Panc1 (cell line): ENCODE results near the gene DLGAP3. TPM values are rescaled to one million over a fixed set of nuclear protein-coding genes. Genes with fewer than 3 reads are reported as not detected.

Experiments
- ATAC-seq: fragments of 200-7000 bp; cut with Tn5 transposase; 2 replicates; pipeline ENCODE4 v1.9.1; 2020; ENCODE audit warnings: mild to moderate bottlenecking, moderate library complexity
- BruUV-seq: library from RNA; stranded (reverse); fragments of 400-500 nt; replicated peaks from 2 replicates; lab custom pipeline; 2021; lab: Mats Ljungman, UMichigan
- CTCF ChIA-PET: fragments of 300-600 bp; sonication (Branson Sonifier 250); formaldehyde crosslinking; loops from one replicate; lab custom pipeline; 2022; ENCODE audit warnings: antibody characterized with exemption; lab: Charles Lee
- POLR2A ChIA-PET: fragments of 300-600 bp; sonication (Branson Sonifier 250); formaldehyde crosslinking; loops from one replicate; lab custom pipeline; 2022; ENCODE audit warnings: antibody characterized with exemption; lab: Charles Lee
- DNase-seq: peaks from one replicate; pipeline ENCODE4 v3.0.0-alpha.2; 2010; ENCODE audit warnings: low read depth, low spot score
- H3K27ac ChIP-seq: 2 replicates; pipeline ENCODE4 v1.5.1; 2011; ENCODE audit warnings: mild to moderate bottlenecking, low read length, inconsistent platforms
- H3K27me3 ChIP-seq: fragments of 200-500 bp; sonication (Bioruptor generic); 2 replicates; pipeline ENCODE4 v1.6.0; 2014; ENCODE audit warnings: low read length, inconsistent platforms; ENCODE audit not compliant: control insufficient read depth, insufficient read depth
- H3K36me3 ChIP-seq: fragments of 200-500 bp; sonication (Bioruptor generic); 2 replicates; pipeline ENCODE4 v1.5.1; 2014; ENCODE audit warnings: inconsistent platforms, mild to moderate bottlenecking, low read length, moderate library complexity; ENCODE audit not compliant: control insufficient read depth, insufficient read depth
- H3K4me1 ChIP-seq: 2 replicates; pipeline ENCODE4 v1.5.1; 2011; ENCODE audit warnings: inconsistent platforms, mild to moderate bottlenecking, low read length, moderate library complexity; ENCODE audit not compliant: control insufficient read depth, insufficient read depth
- H3K4me3 ChIP-seq, 2 experiments: 2 replicates each; pipeline ENCODE4 v1.5.1; 2011 to 2012; ENCODE audit warnings: low read depth in 2 of 2, low read length in 2 of 2, mild to moderate bottlenecking in 2 of 2, inconsistent platforms in 1 of 2, moderate library complexity in 1 of 2
- H3K9me3 ChIP-seq: fragments of 200-500 bp; sonication (Bioruptor generic); 2 replicates; pipeline ENCODE4 v1.5.1; 2014; ENCODE audit warnings: low read depth, mild to moderate bottlenecking, inconsistent platforms, low read length, moderate library complexity; ENCODE audit not compliant: control insufficient read depth, insufficient read depth
- CTCF ChIP-seq: fragments of 450-650 bp; IDR thresholded peaks from 2 replicates; pipeline ENCODE4 v1.5.1; 2017; ENCODE audit warnings: mild to moderate bottlenecking
- POLR2AphosphoS5 ChIP-seq: IDR thresholded peaks from 2 replicates; pipeline ENCODE4 v1.6.1; 2012; ENCODE audit warnings: mild to moderate bottlenecking, low read depth, low read length, moderate library complexity
- SIN3A ChIP-seq: IDR thresholded peaks from 2 replicates; pipeline ENCODE4 v1.6.1; 2012; ENCODE audit warnings: low read depth, mild to moderate bottlenecking, low read length, moderate library complexity, borderline replicate concordance; ENCODE audit not compliant: insufficient read depth
- TCF7L2 ChIP-seq: IDR thresholded peaks from 2 replicates; pipeline ENCODE4 v1.6.1; 2011; ENCODE audit warnings: mild to moderate bottlenecking, low read depth, low read length, inconsistent platforms
- in situ Hi-C: cut with HindIII; loops from 2 replicates; pipeline ENCODE4 v1.10.0; 2016; ENCODE audit warnings: low sequenced_read_pairs, low pct_unique_long_range_greater_than_20kb
- intact Hi-C: fragments of 100-400 bp; cut with micrococcal nuclease; formaldehyde crosslinking; loops from one replicate; pipeline ENCODE4 v1.10.0; 2022; ENCODE audit not compliant: unreplicated experiment
- total RNA-seq: library from RNA; stranded (reverse); gene quantifications from one replicate; pipeline ENCODE4 v1.2.1, GENCODE V29; 2021; ENCODE audit not compliant: unreplicated experiment
- TF ChIP-seq, protein P1 (sequence below), 2 experiments: IDR thresholded peaks; 2 replicates each; pipeline ENCODE4 v1.6.1; 2011 to 2012; ENCODE audit warnings: low read depth in 2 of 2, control low read depth in 1 of 2, low read length in 1 of 2, mild to moderate bottlenecking in 1 of 2, moderate library complexity in 1 of 2; ENCODE audit not compliant: insufficient read depth in 1 of 2

The DLGAP3 gene
- total RNA-seq, 1 experiment from 2014 or later, result 0.87 TPM

- CTCF ChIA-PET, result interaction anchor here (0.7 kb wide), 1 partner anchor 33 kb away, joined by 5 read pairs; no protein-coding TSS in a partner anchor
- TF ChIP-seq TCF7L2, result no peak
- TF ChIP-seq, protein P1, sequence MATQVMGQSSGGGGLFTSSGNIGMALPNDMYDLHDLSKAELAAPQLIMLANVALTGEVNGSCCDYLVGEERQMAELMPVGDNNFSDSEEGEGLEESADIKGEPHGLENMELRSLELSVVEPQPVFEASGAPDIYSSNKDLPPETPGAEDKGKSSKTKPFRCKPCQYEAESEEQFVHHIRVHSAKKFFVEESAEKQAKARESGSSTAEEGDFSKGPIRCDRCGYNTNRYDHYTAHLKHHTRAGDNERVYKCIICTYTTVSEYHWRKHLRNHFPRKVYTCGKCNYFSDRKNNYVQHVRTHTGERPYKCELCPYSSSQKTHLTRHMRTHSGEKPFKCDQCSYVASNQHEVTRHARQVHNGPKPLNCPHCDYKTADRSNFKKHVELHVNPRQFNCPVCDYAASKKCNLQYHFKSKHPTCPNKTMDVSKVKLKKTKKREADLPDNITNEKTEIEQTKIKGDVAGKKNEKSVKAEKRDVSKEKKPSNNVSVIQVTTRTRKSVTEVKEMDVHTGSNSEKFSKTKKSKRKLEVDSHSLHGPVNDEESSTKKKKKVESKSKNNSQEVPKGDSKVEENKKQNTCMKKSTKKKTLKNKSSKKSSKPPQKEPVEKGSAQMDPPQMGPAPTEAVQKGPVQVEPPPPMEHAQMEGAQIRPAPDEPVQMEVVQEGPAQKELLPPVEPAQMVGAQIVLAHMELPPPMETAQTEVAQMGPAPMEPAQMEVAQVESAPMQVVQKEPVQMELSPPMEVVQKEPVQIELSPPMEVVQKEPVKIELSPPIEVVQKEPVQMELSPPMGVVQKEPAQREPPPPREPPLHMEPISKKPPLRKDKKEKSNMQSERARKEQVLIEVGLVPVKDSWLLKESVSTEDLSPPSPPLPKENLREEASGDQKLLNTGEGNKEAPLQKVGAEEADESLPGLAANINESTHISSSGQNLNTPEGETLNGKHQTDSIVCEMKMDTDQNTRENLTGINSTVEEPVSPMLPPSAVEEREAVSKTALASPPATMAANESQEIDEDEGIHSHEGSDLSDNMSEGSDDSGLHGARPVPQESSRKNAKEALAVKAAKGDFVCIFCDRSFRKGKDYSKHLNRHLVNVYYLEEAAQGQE (IDR thresholded peaks at IDR 0.05; ENCODE audit: insufficient read depth in 1 of 2, low read depth in 2 of 2, low read length in 1 of 2), result no peak
- no peak for TF ChIP-seq SIN3A
- TF ChIP-seq POLR2AphosphoS5, result no peak
- no peak for TF ChIP-seq CTCF
- no peak for DNase-seq
- no TSS peak for BruUV-seq
- Histone ChIP-seq H3K9me3 (no peaks in the 10 kb centered on the region), H3K27me3 (peaks cover 14% of the 10 kb centered on the region; the same call in 1 of the 2 replicates), H3K27ac (no peak overlapping the region), H3K4me3 (no peak overlapping the region), H3K4me1 (no peaks in the 10 kb centered on the region), H3K36me3 (no peaks in the 10 kb centered on the region)
- POLR2A ChIA-PET, result no interaction called here
- no peak for ATAC-seq
- in situ Hi-C loops (no loop called here), intact Hi-C loops (no loop called here)
Observed at GRCh38 chr1:34899471-34899870, 30.0 kb downstream of the DLGAP3 start.

DNA sequence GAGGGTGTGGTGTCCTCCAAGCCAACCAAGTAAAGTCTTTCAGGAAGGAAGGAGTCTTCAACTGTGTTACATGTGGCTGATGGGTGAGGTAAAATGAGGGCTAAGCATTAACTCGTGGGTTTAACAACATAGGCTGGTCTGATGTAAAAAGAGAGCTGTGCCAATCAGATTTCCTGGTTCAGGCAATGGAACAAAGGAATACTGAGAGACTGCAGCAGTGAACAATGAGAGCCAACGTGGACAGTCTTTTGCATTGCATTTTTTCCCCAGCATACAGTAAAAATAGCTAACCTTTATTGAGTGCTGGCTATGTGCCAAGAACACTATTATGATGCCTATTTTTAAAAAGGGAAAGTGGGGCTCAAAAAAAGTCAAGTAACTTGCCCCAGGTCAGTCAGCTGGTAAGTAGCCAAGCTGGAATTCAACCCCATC lies 31.1 kb downstream of the DLGAP3 start:
- Histone ChIP-seq H3K4me3 (no peak overlapping the region), H3K4me1 (no peaks in the 10 kb centered on the region), H3K27me3 (peaks cover 14% of the 10 kb centered on the region; the same call in 1 of the 2 replicates), H3K9me3 (peaks cover 5% of the 10 kb centered on the region), H3K27ac (no peak overlapping the region), H3K36me3 (no peaks in the 10 kb centered on the region)
- no peak for DNase-seq
- intact Hi-C loops, result no loop called here
- CTCF ChIA-PET, result no interaction called here
- in situ Hi-C loops, result no loop called here
- no peak for ATAC-seq
- BruUV-seq, result no TSS peak
- POLR2A ChIA-PET, result no interaction called here
- TF ChIP-seq, protein P1 (IDR thresholded peaks at IDR 0.05; ENCODE audit: insufficient read depth in 1 of 2, low read depth in 2 of 2, low read length in 1 of 2), result no peak
- no peak for TF ChIP-seq SIN3A
- no peak for TF ChIP-seq CTCF
- TF ChIP-seq TCF7L2, result no peak
- no peak for TF ChIP-seq POLR2AphosphoS5
